NOMO-1 (cell line): ENCODE measurements around the gene IDH3A.

Experiments used
- DNase-seq, 2 experiments: peaks; one replicate each; lab custom pipeline; 2025; ENCODE audit not compliant: unreplicated experiment in 2 of 2; lab: John Stamatoyannopoulos, UW

IDH3A gene

GRCh38 chr15:78200276-78200930 is 51.2 kb downstream of the IDH3A start:
- no peak for DNase-seq

- DNase-seq, result no peak
These were observed 52.4 kb downstream of the IDH3A start for GRCh38 chr15:78201281-78202190.

- DNase-seq, result no peak
These were observed 54.4 kb downstream of the IDH3A start for GRCh38 chr15:78203346-78204225.

- DNase-seq, result no peak
These were observed 55.5 kb downstream of the IDH3A start for GRCh38 chr15:78204351-78205309.

GRCh38 chr15:78205337-78205736 is 56.2 kb downstream of the IDH3A start:
- no peak for DNase-seq

- no peak for DNase-seq
These were observed 56.7 kb downstream of the IDH3A start for GRCh38 chr15:78205856-78206255.

GRCh38 chr15:78206326-78207109 is 57.4 kb downstream of the IDH3A start:
- DNase-seq, result no peak

- no peak for DNase-seq
These were observed 57.9 kb downstream of the IDH3A start for GRCh38 chr15:78207110-78207458.

GRCh38 chr15:78207641-78208340 is 58.6 kb downstream of the IDH3A start:
- DNase-seq, result no peak

GRCh38 chr15:78208341-78208844 is 59.2 kb downstream of the IDH3A start:
- no peak for DNase-seq

GRCh38 chr15:78208887-78209645 is 59.9 kb downstream of the IDH3A start:
- DNase-seq, result no peak

GRCh38 chr15:78209646-78210348 is 60.6 kb downstream of the IDH3A start:
- no peak for DNase-seq

- DNase-seq, result no peak
These were observed 61.2 kb downstream of the IDH3A start for GRCh38 chr15:78210349-78210717.

- DNase-seq, result no peak
These were observed 62.2 kb downstream of the IDH3A start for GRCh38 chr15:78211189-78211921.

- DNase-seq, result no peak
These were observed 62.8 kb downstream of the IDH3A start for GRCh38 chr15:78212008-78212407.

- DNase-seq, result peak; percentile 8 to 34
These were observed 63.6 kb downstream of the IDH3A start for GRCh38 chr15:78212546-78213424.
